ENCODE data around the gene PSG4.
"Not testable (repeated sequence)": the region's sequence is repeated elsewhere in the genome, so short reads cannot be mapped to it uniquely, and the experiment has no call there.

Gene PSG4
- 0 to 0.13 reads per million in 2 donors for total RNA-seq

- DNase-seq = not testable (repeated sequence)
Observed at GRCh38 chr19:43205471-43206105, at the start of gene PSG4. Gene PSG4 (minus strand): TSS chr19:43205638. CDS start chr19:43205536, 102 bp downstream.

GRCh38 chr19:43251428-43251827 is 46.0 kb upstream of the PSG4 start:
- not testable (repeated sequence) for DNase-seq

GRCh38 chr19:43250296-43250695 is 44.9 kb upstream of the PSG4 start:
- not testable (repeated sequence) for DNase-seq

GRCh38 chr19:43248635-43249002 is 43.2 kb upstream of the PSG4 start:
- not testable (repeated sequence) for DNase-seq

GRCh38 chr19:43247243-43247880 is 41.9 kb upstream of the PSG4 start:
- not testable (repeated sequence) for DNase-seq

- DNase-seq = not testable (repeated sequence)
Observed at GRCh38 chr19:43245848-43246247, 40.4 kb upstream of the PSG4 start.

GRCh38 chr19:43242211-43242610 is 36.8 kb upstream of the PSG4 start:
- not testable (repeated sequence) for DNase-seq

GRCh38 chr19:43238213-43238612 is 32.8 kb upstream of the PSG4 start:
- not testable (repeated sequence) for DNase-seq

- not testable (repeated sequence) for DNase-seq
Observed at GRCh38 chr19:43235686-43236085, 30.2 kb upstream of the PSG4 start.

- no peak for DNase-seq
Observed at GRCh38 chr19:43229315-43229714, 23.9 kb upstream of the PSG4 start.

GRCh38 chr19:43228730-43229129 is 23.3 kb upstream of the PSG4 start:
- DNase-seq = peak in 1 of 5 experiments; percentile 26

GRCh38 chr19:43226986-43227385 is 21.5 kb upstream of the PSG4 start:
- not testable (repeated sequence) for DNase-seq

GRCh38 chr19:43224855-43225253 is 19.4 kb upstream of the PSG4 start:
- DNase-seq = no peak

- not testable (repeated sequence) for DNase-seq
Observed at GRCh38 chr19:43224201-43224854, 18.9 kb upstream of the PSG4 start.

- DNase-seq = not testable (repeated sequence)
Observed at GRCh38 chr19:43221891-43222290, 16.5 kb upstream of the PSG4 start.

- DNase-seq = not testable (repeated sequence)
Observed at GRCh38 chr19:43219136-43219535, 13.7 kb upstream of the PSG4 start.

GRCh38 chr19:43215881-43216280 is 10.4 kb upstream of the PSG4 start:
- not testable (repeated sequence) for DNase-seq

GRCh38 chr19:43207991-43208390 is 2.6 kb upstream of the PSG4 start:
- DNase-seq = no peak

- DNase-seq = peak in 1 of 5 experiments; percentile 5
Observed at GRCh38 chr19:43207174-43207573, 1.7 kb upstream of the PSG4 start.

GRCh38 chr19:43203611-43204010 is 1.8 kb downstream of the PSG4 start:
- not testable (repeated sequence) for DNase-seq

- not testable (repeated sequence) for DNase-seq
Observed at GRCh38 chr19:43201891-43202290, 3.5 kb downstream of the PSG4 start.

- DNase-seq = not testable (repeated sequence)
Observed at GRCh38 chr19:43201337-43201801, 4.1 kb downstream of the PSG4 start.

GRCh38 chr19:43198686-43199419 is 6.6 kb downstream of the PSG4 start:
- DNase-seq = not testable (repeated sequence)
